ENCODE results near the gene ZNF253.
"Not testable (repeated sequence)": the region's sequence is repeated elsewhere in the genome, so short reads cannot be mapped to it uniquely, and the experiment has no call there.

The ZNF253 gene

GRCh38 chr19:19865750-19866610 lies at the start of gene ZNF253:
ZNF253 (plus strand) TSS chr19:19865882; CDS start chr19:19865997, 115 bp downstream.
- peak; percentile 94 for DNase-seq (ENCODE audit: low spot score)

GRCh38 chr19:19816679-19817078 lies 49.0 kb upstream of the ZNF253 start:
- DNase-seq (ENCODE audit: low spot score), result no peak

- peak; percentile 73 for DNase-seq (ENCODE audit: low spot score)
These were observed 48.3 kb upstream of the ZNF253 start for GRCh38 chr19:19817357-19817756.

GRCh38 chr19:19820774-19821320 lies 44.8 kb upstream of the ZNF253 start:
- DNase-seq (ENCODE audit: low spot score), result no peak

GRCh38 chr19:19821366-19821951 lies 44.2 kb upstream of the ZNF253 start, which contains the start of gene ZNF506:
ZNF506 (minus strand) TSS chr19:19821750; CDS start chr19:19821603, 147 bp downstream.
- peak; percentile 97 for DNase-seq (ENCODE audit: low spot score)

GRCh38 chr19:19821976-19822375 lies 43.7 kb upstream of the ZNF253 start:
- not testable (repeated sequence) for DNase-seq (ENCODE audit: low spot score)

GRCh38 chr19:19823916-19824315 lies 41.8 kb upstream of the ZNF253 start:
- no peak for DNase-seq (ENCODE audit: low spot score)

GRCh38 chr19:19826875-19827274 lies 38.8 kb upstream of the ZNF253 start:
- DNase-seq (ENCODE audit: low spot score), result no peak

- no peak for DNase-seq (ENCODE audit: low spot score)
These were observed 30.1 kb upstream of the ZNF253 start for GRCh38 chr19:19835560-19836038.

- DNase-seq (ENCODE audit: low spot score), result no peak
These were observed 17.9 kb upstream of the ZNF253 start for GRCh38 chr19:19847781-19848180.

GRCh38 chr19:19849056-19849455 lies 16.6 kb upstream of the ZNF253 start:
- DNase-seq (ENCODE audit: low spot score), result no peak

GRCh38 chr19:19851740-19852139 lies 13.9 kb upstream of the ZNF253 start:
- DNase-seq (ENCODE audit: low spot score), result not testable (repeated sequence)

- DNase-seq (ENCODE audit: low spot score), result no peak
These were observed 6.9 kb upstream of the ZNF253 start for GRCh38 chr19:19858751-19859150.

- DNase-seq (ENCODE audit: low spot score), result peak; percentile 78
These were observed 4.8 kb upstream of the ZNF253 start for GRCh38 chr19:19860756-19861390.

GRCh38 chr19:19866611-19867248 lies 1.0 kb downstream of the ZNF253 start:
- peak; percentile 30 for DNase-seq (ENCODE audit: low spot score)

GRCh38 chr19:19870086-19870485 lies 4.4 kb downstream of the ZNF253 start:
- DNase-seq (ENCODE audit: low spot score), result not testable (repeated sequence)

GRCh38 chr19:19871932-19872331 lies 6.2 kb downstream of the ZNF253 start:
- no peak for DNase-seq (ENCODE audit: low spot score)

GRCh38 chr19:19873381-19873780 lies 7.7 kb downstream of the ZNF253 start:
- no peak for DNase-seq (ENCODE audit: low spot score)

- no peak for DNase-seq (ENCODE audit: low spot score)
These were observed 12.0 kb downstream of the ZNF253 start for GRCh38 chr19:19877724-19878123.

- DNase-seq (ENCODE audit: low spot score), result no peak
These were observed 18.9 kb downstream of the ZNF253 start for GRCh38 chr19:19884583-19884982.

- not testable (repeated sequence) for DNase-seq (ENCODE audit: low spot score)
These were observed 26.6 kb downstream of the ZNF253 start for GRCh38 chr19:19892055-19892941.
